WTC11 (cell line): Measurements from ENCODE around the gene TOR3A. TPM values are rescaled to one million over a fixed set of nuclear protein-coding genes. Genes with fewer than 3 reads are reported as not detected.

Experiments used
- ATAC-seq: fragments of 200-7000 bp; cut with Tn5 transposase; 2 replicates; pipeline ENCODE4 v1.10.0; 2021; ENCODE audit warnings: mild to moderate bottlenecking, moderate library complexity
- CTCF ChIA-PET: fragments of 300-600 bp; sonication (Branson Sonifier 250); formaldehyde crosslinking; loops from one replicate; lab custom pipeline; 2021; ENCODE audit warnings: antibody characterized with exemption; lab: Charles Lee
- POLR2A ChIA-PET: fragments of 350-600 bp; sonication (Branson Sonifier 250); formaldehyde crosslinking; loops from one replicate; lab custom pipeline; 2021; ENCODE audit warnings: antibody characterized with exemption; lab: Charles Lee
- DNase-seq: peaks from one replicate; pipeline ENCODE4 v3.0.0; 2021; ENCODE audit warnings: low spot score
- H3K27ac Mint-ChIP-seq: 2 replicates; pipeline ENCODE4 v1.8.0; 2021; ENCODE audit warnings: mixed read lengths
- H3K27me3 Mint-ChIP-seq: 2 replicates; pipeline ENCODE4 v1.8.0; 2021; ENCODE audit warnings: low read depth, mild to moderate bottlenecking, moderate library complexity, mixed read lengths
- H3K36me3 Mint-ChIP-seq: 2 replicates; pipeline ENCODE4 v1.8.0; 2021; ENCODE audit warnings: mixed read lengths
- H3K4me1 Mint-ChIP-seq: 2 replicates; pipeline ENCODE4 v1.8.0; 2022; ENCODE audit warnings: mixed read lengths
- H3K4me3 Mint-ChIP-seq: 2 replicates; pipeline ENCODE4 v1.8.0; 2021; ENCODE audit warnings: mild to moderate bottlenecking, moderate library complexity, mixed read lengths
- H3K9me3 Mint-ChIP-seq: 2 replicates; pipeline ENCODE4 v1.8.0; 2021; ENCODE audit warnings: mixed read lengths
- ARID4B ChIP-seq: sonication (generic); formaldehyde crosslinking; IDR thresholded peaks from 2 replicates; pipeline ENCODE4 v1.8.0; 2023; ENCODE audit warnings: missing genetic modification reagents, mild to moderate bottlenecking, borderline replicate concordance
- ERG ChIP-seq: fragments of 250-450 bp; sonication (Bioruptor Pico); IDR thresholded peaks from 2 replicates; pipeline ENCODE4 v1.8.0; 2021; ENCODE audit warnings: mild to moderate bottlenecking
- ETV6 ChIP-seq: sonication (generic); formaldehyde crosslinking; IDR thresholded peaks from 2 replicates; pipeline ENCODE4 v1.8.1; 2022; ENCODE audit warnings: mild to moderate bottlenecking, missing genetic modification reagents
- FOXK1 ChIP-seq: sonication (generic); formaldehyde crosslinking; IDR thresholded peaks from 2 replicates; pipeline ENCODE4 v1.8.0; 2022; ENCODE audit warnings: mild to moderate bottlenecking, moderate library complexity, missing genetic modification reagents
- JAZF1 ChIP-seq: fragments of 250-450 bp; sonication (Bioruptor Pico); IDR thresholded peaks from 2 replicates; pipeline ENCODE4 v1.9.0; 2021; ENCODE audit warnings: moderate library complexity, mild to moderate bottlenecking, inconsistent platforms
- NR3C1 ChIP-seq: sonication (generic); formaldehyde crosslinking; conservative IDR thresholded peaks from 2 replicates; pipeline ENCODE4 v1.8.1; 2023; ENCODE audit warnings: low read depth, mild to moderate bottlenecking, missing genetic modification reagents
- SP1 ChIP-seq: sonication (generic); formaldehyde crosslinking; conservative IDR thresholded peaks from 2 replicates; pipeline ENCODE4 v1.8.1; 2022; ENCODE audit warnings: missing genetic modification reagents
- USF2 ChIP-seq: sonication (generic); formaldehyde crosslinking; IDR thresholded peaks from 2 replicates; pipeline ENCODE4 v1.8.1; 2023; ENCODE audit warnings: mild to moderate bottlenecking, missing genetic modification reagents, moderate library complexity
- ZNF219 ChIP-seq: sonication (generic); formaldehyde crosslinking; IDR thresholded peaks from 2 replicates; pipeline ENCODE4 v1.8.0; 2023; ENCODE audit warnings: missing genetic modification reagents, mild to moderate bottlenecking, borderline replicate concordance
- ZNF281 ChIP-seq: sonication (generic); formaldehyde crosslinking; IDR thresholded peaks from 2 replicates; pipeline ENCODE4 v1.8.0; 2023; ENCODE audit warnings: mild to moderate bottlenecking, missing genetic modification reagents
- ZNF671 ChIP-seq: fragments of 250-450 bp; sonication (Bioruptor Pico); IDR thresholded peaks from 2 replicates; pipeline ENCODE4 v1.8.0; 2021; ENCODE audit warnings: mild to moderate bottlenecking
- total RNA-seq: library from RNA; stranded (reverse); gene quantifications from 3 replicates; pipeline ENCODE4 v1.2.3, GENCODE V29; 2021
- TF ChIP-seq, protein P1 (sequence below): sonication (generic); formaldehyde crosslinking; IDR thresholded peaks from 2 replicates; pipeline ENCODE4 v1.8.1; 2023; ENCODE audit warnings: mild to moderate bottlenecking, missing genetic modification reagents
- TF ChIP-seq, protein P2 (sequence below): fragments of 250-450 bp; sonication (Bioruptor Pico); IDR thresholded peaks from 2 replicates; pipeline ENCODE4 v1.9.0; 2021; ENCODE audit warnings: mild to moderate bottlenecking, borderline replicate concordance
- TF ChIP-seq, protein P3 (sequence below): sonication (generic); formaldehyde crosslinking; conservative IDR thresholded peaks from 2 replicates; pipeline ENCODE4 v1.8.1; 2023; ENCODE audit warnings: mild to moderate bottlenecking, low read depth, missing genetic modification reagents, moderate library complexity
- TF ChIP-seq, protein P4 (sequence below): fragments of 250-450 bp; sonication (Bioruptor Pico); conservative IDR thresholded peaks from 2 replicates; pipeline ENCODE4 v1.9.0; 2021; ENCODE audit warnings: mild to moderate bottlenecking

The TOR3A gene
- total RNA-seq, 1 experiment from 2014 or later: 20.5 TPM

DNA sequence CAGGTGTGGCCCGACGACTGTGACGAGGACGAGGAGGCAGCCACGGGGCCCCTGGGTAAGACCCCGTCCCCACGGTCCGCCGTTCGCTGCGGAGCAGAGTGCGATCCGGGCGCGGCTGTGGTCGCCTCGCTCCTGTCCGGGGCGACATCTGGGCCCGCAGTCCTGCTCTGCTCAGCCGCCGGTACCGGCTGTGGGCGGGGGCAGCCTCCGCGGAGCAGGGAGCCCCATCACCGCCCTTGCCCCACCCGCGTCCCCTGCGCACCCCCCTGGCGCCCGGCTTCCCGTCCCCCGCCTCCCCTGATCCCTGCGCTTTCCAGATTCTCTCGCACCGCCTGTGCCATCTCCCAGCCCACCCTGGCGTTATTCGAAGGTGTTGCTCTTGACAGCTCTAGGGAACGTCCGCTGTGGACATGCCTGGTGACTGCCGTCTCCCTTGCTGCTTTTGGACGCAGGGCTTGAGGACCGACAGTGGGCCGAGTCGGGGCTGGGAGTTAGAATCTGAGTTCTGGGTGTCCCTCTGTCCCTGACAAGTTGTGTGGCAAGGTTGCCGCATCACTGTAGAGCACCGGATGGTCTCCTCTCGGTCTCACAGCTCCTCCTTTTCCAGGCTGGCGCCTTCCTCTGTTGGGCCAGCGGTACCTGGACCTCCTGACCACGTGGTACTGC lies 596 bp downstream of the TOR3A start:
- CTCF ChIA-PET: interaction anchor here (0.7 to 1.4 kb wide), 7 partner anchors 23 to 728 kb away, joined by 3 to 7 read pairs (median 3); partner anchors contain the start of gene SOAT1
- peak; percentile 42 for DNase-seq
- Mint-ChIP-seq H3K4me1 (peaks cover 28% of the 10 kb centered on the region), H3K4me3 (peak overlapping the region; percentile 89), H3K36me3 (peaks cover 7% of the 10 kb centered on the region; the same call in 1 of the 2 replicates), H3K27me3 (no peaks in the 10 kb centered on the region), H3K9me3 (no peaks in the 10 kb centered on the region), H3K27ac (no peak overlapping the region)
- POLR2A ChIA-PET: interaction anchor here (0.6 to 1.0 kb wide), 3 partner anchors 112 to 732 kb away, joined by 3 to 4 read pairs (median 3); partner anchors contain the start of gene SOAT1
- peak; percentile 13 for ATAC-seq
- TF ChIP-seq ZNF219 (CRISPR knock-in tag) (0 out of 2 replicates have a peak, but pooled peaks have one; percentile 40), ARID4B (no peak), JAZF1 (CRISPR knock-in tag) (no peak), ZNF281 (CRISPR knock-in tag) (no peak), ZNF671 (CRISPR knock-in tag) (no peak), ERG (CRISPR knock-in tag) (no peak), SP1 (no peak), NR3C1 (CRISPR knock-in tag) (no peak), USF2 (peak; percentile 74), ETV6 (CRISPR knock-in tag) (no peak), FOXK1 (CRISPR knock-in tag) (0 out of 2 replicates have a peak, but pooled peaks have one; percentile 14)
- TF ChIP-seq, protein P1, sequence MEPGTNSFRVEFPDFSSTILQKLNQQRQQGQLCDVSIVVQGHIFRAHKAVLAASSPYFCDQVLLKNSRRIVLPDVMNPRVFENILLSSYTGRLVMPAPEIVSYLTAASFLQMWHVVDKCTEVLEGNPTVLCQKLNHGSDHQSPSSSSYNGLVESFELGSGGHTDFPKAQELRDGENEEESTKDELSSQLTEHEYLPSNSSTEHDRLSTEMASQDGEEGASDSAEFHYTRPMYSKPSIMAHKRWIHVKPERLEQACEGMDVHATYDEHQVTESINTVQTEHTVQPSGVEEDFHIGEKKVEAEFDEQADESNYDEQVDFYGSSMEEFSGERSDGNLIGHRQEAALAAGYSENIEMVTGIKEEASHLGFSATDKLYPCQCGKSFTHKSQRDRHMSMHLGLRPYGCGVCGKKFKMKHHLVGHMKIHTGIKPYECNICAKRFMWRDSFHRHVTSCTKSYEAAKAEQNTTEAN (CRISPR knock-in tag): no peak
- TF ChIP-seq, protein P2, sequence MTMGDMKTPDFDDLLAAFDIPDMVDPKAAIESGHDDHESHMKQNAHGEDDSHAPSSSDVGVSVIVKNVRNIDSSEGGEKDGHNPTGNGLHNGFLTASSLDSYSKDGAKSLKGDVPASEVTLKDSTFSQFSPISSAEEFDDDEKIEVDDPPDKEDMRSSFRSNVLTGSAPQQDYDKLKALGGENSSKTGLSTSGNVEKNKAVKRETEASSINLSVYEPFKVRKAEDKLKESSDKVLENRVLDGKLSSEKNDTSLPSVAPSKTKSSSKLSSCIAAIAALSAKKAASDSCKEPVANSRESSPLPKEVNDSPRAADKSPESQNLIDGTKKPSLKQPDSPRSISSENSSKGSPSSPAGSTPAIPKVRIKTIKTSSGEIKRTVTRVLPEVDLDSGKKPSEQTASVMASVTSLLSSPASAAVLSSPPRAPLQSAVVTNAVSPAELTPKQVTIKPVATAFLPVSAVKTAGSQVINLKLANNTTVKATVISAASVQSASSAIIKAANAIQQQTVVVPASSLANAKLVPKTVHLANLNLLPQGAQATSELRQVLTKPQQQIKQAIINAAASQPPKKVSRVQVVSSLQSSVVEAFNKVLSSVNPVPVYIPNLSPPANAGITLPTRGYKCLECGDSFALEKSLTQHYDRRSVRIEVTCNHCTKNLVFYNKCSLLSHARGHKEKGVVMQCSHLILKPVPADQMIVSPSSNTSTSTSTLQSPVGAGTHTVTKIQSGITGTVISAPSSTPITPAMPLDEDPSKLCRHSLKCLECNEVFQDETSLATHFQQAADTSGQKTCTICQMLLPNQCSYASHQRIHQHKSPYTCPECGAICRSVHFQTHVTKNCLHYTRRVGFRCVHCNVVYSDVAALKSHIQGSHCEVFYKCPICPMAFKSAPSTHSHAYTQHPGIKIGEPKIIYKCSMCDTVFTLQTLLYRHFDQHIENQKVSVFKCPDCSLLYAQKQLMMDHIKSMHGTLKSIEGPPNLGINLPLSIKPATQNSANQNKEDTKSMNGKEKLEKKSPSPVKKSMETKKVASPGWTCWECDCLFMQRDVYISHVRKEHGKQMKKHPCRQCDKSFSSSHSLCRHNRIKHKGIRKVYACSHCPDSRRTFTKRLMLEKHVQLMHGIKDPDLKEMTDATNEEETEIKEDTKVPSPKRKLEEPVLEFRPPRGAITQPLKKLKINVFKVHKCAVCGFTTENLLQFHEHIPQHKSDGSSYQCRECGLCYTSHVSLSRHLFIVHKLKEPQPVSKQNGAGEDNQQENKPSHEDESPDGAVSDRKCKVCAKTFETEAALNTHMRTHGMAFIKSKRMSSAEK (CRISPR knock-in tag): no peak
- TF ChIP-seq, protein P3, sequence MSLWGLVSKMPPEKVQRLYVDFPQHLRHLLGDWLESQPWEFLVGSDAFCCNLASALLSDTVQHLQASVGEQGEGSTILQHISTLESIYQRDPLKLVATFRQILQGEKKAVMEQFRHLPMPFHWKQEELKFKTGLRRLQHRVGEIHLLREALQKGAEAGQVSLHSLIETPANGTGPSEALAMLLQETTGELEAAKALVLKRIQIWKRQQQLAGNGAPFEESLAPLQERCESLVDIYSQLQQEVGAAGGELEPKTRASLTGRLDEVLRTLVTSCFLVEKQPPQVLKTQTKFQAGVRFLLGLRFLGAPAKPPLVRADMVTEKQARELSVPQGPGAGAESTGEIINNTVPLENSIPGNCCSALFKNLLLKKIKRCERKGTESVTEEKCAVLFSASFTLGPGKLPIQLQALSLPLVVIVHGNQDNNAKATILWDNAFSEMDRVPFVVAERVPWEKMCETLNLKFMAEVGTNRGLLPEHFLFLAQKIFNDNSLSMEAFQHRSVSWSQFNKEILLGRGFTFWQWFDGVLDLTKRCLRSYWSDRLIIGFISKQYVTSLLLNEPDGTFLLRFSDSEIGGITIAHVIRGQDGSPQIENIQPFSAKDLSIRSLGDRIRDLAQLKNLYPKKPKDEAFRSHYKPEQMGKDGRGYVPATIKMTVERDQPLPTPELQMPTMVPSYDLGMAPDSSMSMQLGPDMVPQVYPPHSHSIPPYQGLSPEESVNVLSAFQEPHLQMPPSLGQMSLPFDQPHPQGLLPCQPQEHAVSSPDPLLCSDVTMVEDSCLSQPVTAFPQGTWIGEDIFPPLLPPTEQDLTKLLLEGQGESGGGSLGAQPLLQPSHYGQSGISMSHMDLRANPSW: no peak
- TF ChIP-seq, protein P4, sequence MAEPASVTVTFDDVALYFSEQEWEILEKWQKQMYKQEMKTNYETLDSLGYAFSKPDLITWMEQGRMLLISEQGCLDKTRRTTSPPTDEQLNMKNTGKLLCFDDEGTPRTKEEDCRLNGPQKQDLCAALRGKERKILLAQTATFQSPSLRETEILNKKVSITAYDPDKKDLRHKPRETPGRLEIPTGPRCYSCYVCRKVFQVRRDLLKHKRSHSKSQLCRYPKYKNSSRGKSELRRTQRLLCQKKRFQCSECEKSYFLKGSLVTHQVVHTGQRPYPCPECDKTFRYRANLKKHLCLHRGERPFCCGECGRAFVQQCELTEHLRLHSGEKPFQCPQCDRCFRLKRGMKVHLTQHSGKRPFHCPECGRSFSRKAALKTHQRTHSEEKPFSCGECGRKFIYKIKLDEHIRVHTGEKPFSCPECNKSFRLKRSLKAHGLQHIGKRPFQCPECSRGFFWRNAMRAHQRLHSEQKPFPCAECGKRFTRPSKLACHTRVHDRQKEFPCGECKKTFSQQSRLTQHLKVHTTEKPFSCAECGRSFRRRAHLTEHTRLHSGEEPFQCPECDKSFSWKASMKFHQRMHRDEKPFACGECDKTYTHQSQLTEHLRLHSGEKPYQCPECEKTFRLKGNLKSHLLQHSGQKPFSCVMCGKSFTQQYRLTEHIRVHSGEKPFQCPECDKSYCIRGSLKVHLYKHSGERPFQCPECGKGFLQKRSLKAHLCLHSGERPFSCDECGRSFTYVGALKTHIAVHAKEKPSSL (CRISPR knock-in tag): no peak
